Mesenchymal stem cell (in vitro differentiated cells and primary cell): ENCODE results near the gene ARHGAP31.

ENCODE experiments used
- DNase-seq: peaks from one replicate; pipeline ENCODE4 v3.0.0-alpha.2; 2013
- H2AFZ ChIP-seq: one replicate; pipeline ENCODE4 v1.6.1; 2013; ENCODE audit warnings: low read depth, mild to moderate bottlenecking, control low read depth, inconsistent platforms, low read length, moderate library complexity
- H2AK5ac ChIP-seq: 2 replicates; pipeline ENCODE4 v1.6.1; 2013; ENCODE audit warnings: low read length, moderate library complexity, mild to moderate bottlenecking, inconsistent platforms; ENCODE audit not compliant: severe bottlenecking
- H2BK120ac ChIP-seq: one replicate; pipeline ENCODE4 v1.6.1; 2013; ENCODE audit warnings: low read depth, mild to moderate bottlenecking, inconsistent platforms, low read length, moderate library complexity
- H2BK12ac ChIP-seq, 2 experiments: one replicate each; pipeline ENCODE4 v1.6.1; 2013; ENCODE audit warnings: inconsistent platforms in 2 of 2, low read length in 2 of 2, mild to moderate bottlenecking in 2 of 2, moderate library complexity in 2 of 2, control low read depth in 1 of 2
- H2BK15ac ChIP-seq: one replicate; pipeline ENCODE4 v1.6.1; 2013; ENCODE audit warnings: mild to moderate bottlenecking, low read depth, inconsistent platforms; ENCODE audit not compliant: poor library complexity, severe bottlenecking
- H2BK5ac ChIP-seq: 2 replicates; pipeline ENCODE4 v1.6.1; 2013; ENCODE audit warnings: low read depth, mild to moderate bottlenecking, low read length, control low read depth, inconsistent platforms; ENCODE audit not compliant: poor library complexity, severe bottlenecking
- H3K14ac ChIP-seq, 2 experiments: one replicate each; pipeline ENCODE4 v1.6.1; 2013; ENCODE audit warnings: inconsistent platforms in 2 of 2, low read length in 2 of 2, control low read depth in 1 of 2, mild to moderate bottlenecking in 1 of 2, moderate library complexity in 1 of 2
- H3K18ac ChIP-seq, 2 experiments: one replicate each; pipeline ENCODE4 v1.6.1; 2013; ENCODE audit warnings: inconsistent platforms in 2 of 2, low read length in 2 of 2, control low read depth in 1 of 2, low read depth in 1 of 2, mild to moderate bottlenecking in 1 of 2
- H3K23ac ChIP-seq, 2 experiments: one replicate each; pipeline ENCODE4 v1.6.1; 2013; ENCODE audit warnings: inconsistent platforms in 2 of 2, low read length in 2 of 2, mild to moderate bottlenecking in 2 of 2, moderate library complexity in 2 of 2, control low read depth in 1 of 2
- H3K27ac ChIP-seq: 2 replicates; pipeline ENCODE4 v1.5.1; 2013; ENCODE audit warnings: mild to moderate bottlenecking, moderate library complexity, low read length, control low read depth, inconsistent platforms; ENCODE audit not compliant: poor library complexity, severe bottlenecking
- H3K27me3 ChIP-seq, 2 experiments: 2 replicates each; pipeline versions ENCODE4 v1.6.1 to v1.7.0; 2013; ENCODE audit warnings: low read length in 2 of 2, mild to moderate bottlenecking in 2 of 2, moderate library complexity in 2 of 2, control low read depth in 1 of 2, inconsistent platforms in 1 of 2; ENCODE audit not compliant: control insufficient read depth in 1 of 2, insufficient read depth in 1 of 2
- H3K36me3 ChIP-seq, 2 experiments: 2 replicates each; pipeline versions ENCODE4 v1.6.1 to v1.7.0; 2013; ENCODE audit warnings: low read length in 2 of 2, control low read depth in 1 of 2, inconsistent platforms in 1 of 2, low read depth in 1 of 2, mild to moderate bottlenecking in 1 of 2; ENCODE audit not compliant: insufficient read depth in 2 of 2, control insufficient read depth in 1 of 2
- H3K4ac ChIP-seq, 2 experiments: one replicate each; pipeline ENCODE4 v1.6.1; 2013; ENCODE audit warnings: inconsistent platforms in 2 of 2, low read length in 2 of 2, mild to moderate bottlenecking in 2 of 2, moderate library complexity in 2 of 2, control low read depth in 1 of 2, low read depth in 1 of 2
- H3K4me1 ChIP-seq: 2 replicates; pipeline ENCODE4 v1.6.1; 2013; ENCODE audit warnings: low read depth, low read length, control low read depth; ENCODE audit not compliant: control insufficient read depth, insufficient read depth
- H3K4me2 ChIP-seq: 2 replicates; pipeline ENCODE4 v1.6.1; 2013; ENCODE audit warnings: low read length, mild to moderate bottlenecking, inconsistent platforms; ENCODE audit not compliant: poor library complexity, severe bottlenecking
- H3K4me3 ChIP-seq, 2 experiments: 2 replicates each; pipeline versions ENCODE4 v1.5.1 to v1.7.0; 2013; ENCODE audit warnings: low read length in 2 of 2, mild to moderate bottlenecking in 2 of 2, control low read depth in 1 of 2, low read depth in 1 of 2; ENCODE audit not compliant: insufficient read depth in 1 of 2
- H3K79me1 ChIP-seq: replicated peaks from 2 replicates; pipeline ENCODE4 v1.6.1; 2013; ENCODE audit warnings: mild to moderate bottlenecking, control low read depth, low read length, inconsistent platforms; ENCODE audit not compliant: poor library complexity, severe bottlenecking
- H3K9ac ChIP-seq: 2 replicates; pipeline ENCODE4 v1.7.0; 2013; ENCODE audit warnings: mild to moderate bottlenecking, low read length, moderate library complexity
- H3K9me3 ChIP-seq: 2 replicates; pipeline ENCODE4 v1.7.0; 2013; ENCODE audit warnings: mild to moderate bottlenecking, low read length; ENCODE audit not compliant: control insufficient read depth
- H4K8ac ChIP-seq: one replicate; pipeline ENCODE4 v1.6.1; 2013; ENCODE audit warnings: inconsistent platforms, mild to moderate bottlenecking, low read length, moderate library complexity
- H4K91ac ChIP-seq: one replicate; pipeline ENCODE4 v1.6.1; 2013; ENCODE audit warnings: mild to moderate bottlenecking, low read length, inconsistent platforms
- WGBS: methylation state at CpG from one replicate; pipeline ENCODE4 v1.1.7; 2013; ENCODE audit warnings: mixed read lengths; 5-methylcytosine and 5-hydroxymethylcytosine counted together

ARHGAP31 gene

GRCh38 chr3:119322835-119323722 is 28.9 kb downstream of the ARHGAP31 start:
- H3K4me3 ChIP-seq, result peak overlapping the region; percentile 61 to 73
- peak overlapping the region; percentile 99 for H2BK15ac ChIP-seq
- no peaks in the 10 kb centered on the region for H3K36me3 ChIP-seq
- H3K27ac ChIP-seq, result peak overlapping the region; percentile 81
- peak overlapping the region; percentile 91 for H2BK120ac ChIP-seq
- peak; percentile 94 for DNase-seq
- H3K79me1 ChIP-seq, result peaks cover 17% of the 10 kb centered on the region
- peak overlapping the region in 1 of 2 experiments; percentile 47 for H3K14ac ChIP-seq
- no peaks in the 10 kb centered on the region for H3K27me3 ChIP-seq
- H2AFZ ChIP-seq, result peak overlapping the region; percentile 60
- peak overlapping the region; percentile 92 to 93 for H3K18ac ChIP-seq
- H4K8ac ChIP-seq, result peak overlapping the region; percentile 99
- H3K4me2 ChIP-seq, result peak overlapping the region; percentile 100
- peak overlapping the region; percentile 40 to 82 for H2BK12ac ChIP-seq
- peak overlapping the region; percentile 11 for H2AK5ac ChIP-seq
- peak overlapping the region; percentile 80 for H4K91ac ChIP-seq
- peak overlapping the region; percentile 39 to 94 for H3K4ac ChIP-seq
- H3K9ac ChIP-seq, result peak overlapping the region; percentile 92
- WGBS, result 4% methylated on average over 70 of the region's 71 CpGs
- H3K23ac ChIP-seq, result no peak overlapping the region
- H2BK5ac ChIP-seq, result peak overlapping the region; percentile 88
- no peaks in the 10 kb centered on the region for H3K9me3 ChIP-seq
- H3K4me1 ChIP-seq, result peaks cover 11% of the 10 kb centered on the region

GRCh38 chr3:119323723-119324085 is 29.5 kb downstream of the ARHGAP31 start:
- Histone ChIP-seq H3K4me1 (peaks cover 11% of the 10 kb centered on the region), H3K4me2 (peak overlapping the region; percentile 100), H2BK120ac (no peak overlapping the region), H3K18ac (peak overlapping the region; percentile 56 to 93), H3K23ac (no peak overlapping the region), H3K9me3 (no peaks in the 10 kb centered on the region), H3K79me1 (peaks cover 17% of the 10 kb centered on the region), H2BK12ac (peak overlapping the region; percentile 40 to 82), H3K36me3 (no peaks in the 10 kb centered on the region), H3K9ac (peak overlapping the region; percentile 92), H4K8ac (peak overlapping the region; percentile 86), H2BK5ac (peak overlapping the region; percentile 25), H2AK5ac (peak overlapping the region; percentile 95), H2BK15ac (no peak overlapping the region), H3K4me3 (peak overlapping the region in 1 of 2 experiments; percentile 73), H3K27ac (peak overlapping the region; percentile 18), H3K27me3 (no peaks in the 10 kb centered on the region), H2AFZ (no peak overlapping the region), H3K4ac (peak overlapping the region; percentile 16 to 21), H3K14ac (no peak overlapping the region), H4K91ac (peak overlapping the region; percentile 71)
- 52% methylated on average over 8 of the region's 8 CpGs for WGBS
- DNase-seq, result no peak

DNA sequence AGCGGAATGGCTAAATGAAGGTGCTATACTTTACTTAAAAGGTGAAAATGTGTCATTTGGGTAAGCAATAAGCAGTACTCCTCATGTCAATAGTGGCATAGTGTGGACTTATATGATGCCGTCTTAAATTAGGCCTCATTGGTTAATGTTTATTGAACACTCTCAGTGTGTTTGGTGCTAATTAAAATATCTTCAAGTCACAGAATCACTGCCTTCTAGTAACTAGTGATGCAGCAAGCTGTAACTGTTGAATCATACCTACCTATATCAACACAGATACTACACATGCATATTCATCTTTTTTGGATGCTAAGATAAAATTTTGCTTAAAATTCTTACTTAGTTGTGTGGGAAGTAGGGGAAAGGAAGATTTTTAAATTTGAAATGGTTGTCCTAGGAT is 30.7 kb downstream of the ARHGAP31 start:
- no peak overlapping the region for H3K14ac ChIP-seq
- DNase-seq, result no peak
- no peak overlapping the region for H4K8ac ChIP-seq
- H3K27me3 ChIP-seq, result no peaks in the 10 kb centered on the region
- no peak overlapping the region for H2BK5ac ChIP-seq
- H3K9ac ChIP-seq, result no peak overlapping the region
- peaks cover 0 to under 1% of the 10 kb centered on the region in 2 experiments for H3K36me3 ChIP-seq
- H2BK15ac ChIP-seq, result no peak overlapping the region
- no peak overlapping the region for H3K23ac ChIP-seq
- H4K91ac ChIP-seq, result no peak overlapping the region
- H3K79me1 ChIP-seq, result peaks cover 18% of the 10 kb centered on the region
- H2AK5ac ChIP-seq, result no peak overlapping the region
- no peak overlapping the region for H3K4me2 ChIP-seq
- H3K4me3 ChIP-seq, result no peak overlapping the region
- 92% methylated on average over 2 of the region's 2 CpGs for WGBS
- no peak overlapping the region for H3K18ac ChIP-seq
- no peaks in the 10 kb centered on the region for H3K9me3 ChIP-seq
- no peak overlapping the region for H3K27ac ChIP-seq
- no peak overlapping the region for H3K4ac ChIP-seq
- no peak overlapping the region for H2AFZ ChIP-seq
- peaks cover 11% of the 10 kb centered on the region for H3K4me1 ChIP-seq
- H2BK12ac ChIP-seq, result no peak overlapping the region
- H2BK120ac ChIP-seq, result no peak overlapping the region

- Histone ChIP-seq H2BK15ac (no peak overlapping the region), H2BK12ac (peak overlapping the region in 1 of 2 experiments; percentile 25), H4K91ac (no peak overlapping the region), H4K8ac (no peak overlapping the region), H2AK5ac (no peak overlapping the region), H3K27ac (no peak overlapping the region), H2AFZ (no peak overlapping the region), H2BK5ac (no peak overlapping the region), H3K23ac (no peak overlapping the region), H3K4me1 (peaks cover 8% of the 10 kb centered on the region), H3K9ac (no peak overlapping the region), H3K4ac (no peak overlapping the region), H3K79me1 (peaks cover 27% of the 10 kb centered on the region), H3K36me3 (peaks cover 2% of the 10 kb centered on the region in 2 experiments), H3K27me3 (no peaks in the 10 kb centered on the region), H3K14ac (no peak overlapping the region), H2BK120ac (no peak overlapping the region), H3K18ac (no peak overlapping the region), H3K4me2 (no peak overlapping the region), H3K4me3 (no peak overlapping the region), H3K9me3 (no peaks in the 10 kb centered on the region)
- no peak for DNase-seq
- 98% methylated on average over 12 of the region's 13 CpGs for WGBS
Measured at GRCh38 chr3:119326976-119327375, 32.8 kb downstream of the ARHGAP31 start.
